ENCODE measurements around the gene PHLPP2.
A peak's percentile ranks its signal among the peaks of the same experiment; 100 is the strongest.

PHLPP2 gene

GRCh38 chr16:71724320-71724751 is at the start of gene PHLPP2:
PHLPP2 (minus strand) TSS chr16:71724701; CDS start chr16:71714795, 9,906 bp downstream.
- Mint-ChIP-seq H3K9me3 (no peaks in the 10 kb centered on the region), H3K4me3 (peak within 1 kb of the TSS; percentile 81), H3K27ac (peak within 1 kb of the TSS; percentile 74), H3K27me3 (no peaks in the 10 kb centered on the region), H3K4me1 (peaks cover 49% of the 10 kb centered on the region), H3K36me3 (peaks cover 2% of the 10 kb centered on the region)
- ATAC-seq = no peak

- Mint-ChIP-seq H3K9me3 (no peaks in the 10 kb centered on the region), H3K4me3 (no peak overlapping the region)
These were observed 47.1 kb upstream of the PHLPP2 start for GRCh38 chr16:71771571-71771970.

GRCh38 chr16:71769222-71769621 is 44.7 kb upstream of the PHLPP2 start:
- Mint-ChIP-seq H3K9me3 (no peaks in the 10 kb centered on the region), H3K4me3 (no peak overlapping the region), H3K4me1 (no peaks in the 10 kb centered on the region), H3K36me3 (peaks cover 39% of the 10 kb centered on the region), H3K27me3 (no peaks in the 10 kb centered on the region), H3K27ac (no peak overlapping the region)
- ATAC-seq = no peak

More at GRCh38 chr16:71771571-71771970, 47.1 kb upstream of the PHLPP2 start:
- no peak for ATAC-seq
- Mint-ChIP-seq H3K27ac (no peak overlapping the region), H3K36me3 (peaks cover 37% of the 10 kb centered on the region), H3K27me3 (no peaks in the 10 kb centered on the region), H3K4me1 (peaks cover 14% of the 10 kb centered on the region)

GRCh38 chr16:71767060-71767900 is 42.8 kb upstream of the PHLPP2 start:
- Mint-ChIP-seq H3K4me3 (no peak overlapping the region), H3K27ac (no peak overlapping the region), H3K4me1 (no peaks in the 10 kb centered on the region), H3K9me3 (no peaks in the 10 kb centered on the region), H3K27me3 (no peaks in the 10 kb centered on the region), H3K36me3 (peaks cover 51% of the 10 kb centered on the region)
- ATAC-seq = no peak

- no peak for ATAC-seq
- Mint-ChIP-seq H3K36me3 (peaks cover 35% of the 10 kb centered on the region), H3K27me3 (no peaks in the 10 kb centered on the region), H3K4me1 (no peaks in the 10 kb centered on the region), H3K9me3 (no peaks in the 10 kb centered on the region), H3K4me3 (no peak overlapping the region), H3K27ac (no peak overlapping the region)
These were observed 37.7 kb upstream of the PHLPP2 start for GRCh38 chr16:71762186-71762585.

GRCh38 chr16:71761097-71761496 is 36.6 kb upstream of the PHLPP2 start:
- Mint-ChIP-seq H3K4me3 (no peak overlapping the region), H3K27me3 (no peaks in the 10 kb centered on the region), H3K9me3 (no peaks in the 10 kb centered on the region), H3K4me1 (no peaks in the 10 kb centered on the region), H3K27ac (no peak overlapping the region), H3K36me3 (peaks cover 39% of the 10 kb centered on the region)
- no peak for ATAC-seq

GRCh38 chr16:71758293-71758760 is 33.8 kb upstream of the PHLPP2 start:
- peaks cover 52% of the 10 kb centered on the region for H3K36me3 Mint-ChIP-seq
- no peak overlapping the region for H3K4me3 Mint-ChIP-seq
- ATAC-seq = no peak
- no peaks in the 10 kb centered on the region for H3K9me3 Mint-ChIP-seq
- no peaks in the 10 kb centered on the region for H3K27me3 Mint-ChIP-seq
- H3K4me1 Mint-ChIP-seq = peaks cover 3% of the 10 kb centered on the region
- no peak overlapping the region for H3K27ac Mint-ChIP-seq

GRCh38 chr16:71754652-71755051 is 30.2 kb upstream of the PHLPP2 start:
- Mint-ChIP-seq H3K27ac (peak overlapping the region; percentile 61), H3K4me1 (peaks cover 6% of the 10 kb centered on the region), H3K27me3 (no peaks in the 10 kb centered on the region), H3K4me3 (no peak overlapping the region), H3K9me3 (no peaks in the 10 kb centered on the region), H3K36me3 (peaks cover 57% of the 10 kb centered on the region)
- no peak for ATAC-seq

- peaks cover 6% of the 10 kb centered on the region for H3K4me1 Mint-ChIP-seq
- ATAC-seq = no peak
- H3K9me3 Mint-ChIP-seq = no peaks in the 10 kb centered on the region
- H3K36me3 Mint-ChIP-seq = peaks cover 60% of the 10 kb centered on the region
- H3K27ac Mint-ChIP-seq = peak overlapping the region; percentile 61
- no peak overlapping the region for H3K4me3 Mint-ChIP-seq
- no peaks in the 10 kb centered on the region for H3K27me3 Mint-ChIP-seq
These were observed 29.6 kb upstream of the PHLPP2 start for GRCh38 chr16:71754108-71754507.

- ATAC-seq = no peak
- Mint-ChIP-seq H3K27ac (peak overlapping the region; percentile 61), H3K36me3 (peaks cover 44% of the 10 kb centered on the region), H3K9me3 (no peaks in the 10 kb centered on the region), H3K4me3 (no peak overlapping the region), H3K4me1 (peaks cover 2% of the 10 kb centered on the region), H3K27me3 (no peaks in the 10 kb centered on the region)
These were observed 23.7 kb upstream of the PHLPP2 start for GRCh38 chr16:71748226-71748625.

GRCh38 chr16:71746442-71747046 is 22.0 kb upstream of the PHLPP2 start:
- no peaks in the 10 kb centered on the region for H3K9me3 Mint-ChIP-seq
- no peak overlapping the region for H3K27ac Mint-ChIP-seq
- H3K4me1 Mint-ChIP-seq = no peaks in the 10 kb centered on the region
- no peak for ATAC-seq
- H3K27me3 Mint-ChIP-seq = no peaks in the 10 kb centered on the region
- peaks cover 40% of the 10 kb centered on the region for H3K36me3 Mint-ChIP-seq
- no peak overlapping the region for H3K4me3 Mint-ChIP-seq

GRCh38 chr16:71738855-71739254 is 14.4 kb upstream of the PHLPP2 start:
- Mint-ChIP-seq H3K27ac (no peak overlapping the region), H3K36me3 (peaks cover 36% of the 10 kb centered on the region), H3K9me3 (no peaks in the 10 kb centered on the region), H3K4me3 (no peak overlapping the region), H3K27me3 (no peaks in the 10 kb centered on the region), H3K4me1 (no peaks in the 10 kb centered on the region)
- ATAC-seq = no peak

GRCh38 chr16:71737501-71737900 is 13.0 kb upstream of the PHLPP2 start:
- no peaks in the 10 kb centered on the region for H3K27me3 Mint-ChIP-seq
- H3K4me3 Mint-ChIP-seq = no peak overlapping the region
- peaks cover 47% of the 10 kb centered on the region for H3K36me3 Mint-ChIP-seq

GRCh38 chr16:71734511-71734910 is 10.0 kb upstream of the PHLPP2 start:
- Mint-ChIP-seq H3K4me1 (peaks cover 4% of the 10 kb centered on the region), H3K36me3 (peaks cover 63% of the 10 kb centered on the region), H3K27ac (no peak overlapping the region), H3K4me3 (no peak overlapping the region), H3K27me3 (no peaks in the 10 kb centered on the region), H3K9me3 (no peaks in the 10 kb centered on the region)
- no peak for ATAC-seq

More at GRCh38 chr16:71737501-71737900, 13.0 kb upstream of the PHLPP2 start:
- H3K27ac Mint-ChIP-seq = no peak overlapping the region
- no peaks in the 10 kb centered on the region for H3K4me1 Mint-ChIP-seq
- no peak for ATAC-seq
- H3K9me3 Mint-ChIP-seq = no peaks in the 10 kb centered on the region

GRCh38 chr16:71732587-71732986 is 8.1 kb upstream of the PHLPP2 start:
- Mint-ChIP-seq H3K27me3 (no peaks in the 10 kb centered on the region), H3K4me1 (peaks cover 13% of the 10 kb centered on the region), H3K4me3 (no peak overlapping the region), H3K27ac (no peak overlapping the region), H3K36me3 (peaks cover 54% of the 10 kb centered on the region), H3K9me3 (no peaks in the 10 kb centered on the region)
- ATAC-seq = no peak

All from stimulated activated memory B cell treated with anti-CD40 and anti-IgM and Interleukin-4, amounts not matched to agents 10 μg/mL and 1 μg/mL and 100 μg/mL, for 72 hours (primary cell).